ENCODE measurements around the gene ZNF814.
"Not testable (repeated sequence)": the region's sequence is repeated elsewhere in the genome, so short reads cannot be mapped to it uniquely, and the experiment has no call there.

ZNF814 gene

GRCh38 chr19:57849666-57850473, 39.0 kb downstream of the ZNF814 start, which contains the start of gene ZNF587:
TSS of gene ZNF587 (plus strand) at chr19:57849859. CDS start at chr19:57850039, 180 bp downstream.
- not testable (repeated sequence) for H3K9me3 ChIP-seq (ENCODE audit: low read depth, low read length); H3K27ac ChIP-seq
- TF ChIP-seq POLR2AphosphoS5 (IDR thresholded peaks at IDR 0.05; ENCODE audit: borderline replicate concordance, low read depth, low read length) = peak; percentile 54
- Histone ChIP-seq H3K36me3 (ENCODE audit: insufficient read depth, low read length) (peaks cover 34% of the 10 kb centered on the region), H3K9ac (ENCODE audit: insufficient read length) (peak within 1 kb of the TSS; percentile 82), H3K4me3 (peak within 1 kb of the TSS; percentile 83)
- peak; percentile 66 for DNase-seq (ENCODE audit: low read depth, low spot score)

- not testable (repeated sequence) for H3K27ac ChIP-seq
Observed at GRCh38 chr19:57849162-57849665, 39.6 kb downstream of the ZNF814 start.

GRCh38 chr19:57847164-57847563, 41.7 kb downstream of the ZNF814 start:
- not testable (repeated sequence) for H3K4me3 ChIP-seq; H3K9ac ChIP-seq (ENCODE audit: insufficient read length); H3K9me3 ChIP-seq (ENCODE audit: low read depth, low read length); H3K27ac ChIP-seq; DNase-seq (ENCODE audit: low read depth, low spot score)
- peaks cover 33% of the 10 kb centered on the region for H3K36me3 ChIP-seq (ENCODE audit: insufficient read depth, low read length)

More at GRCh38 chr19:57849162-57849665, 39.6 kb downstream of the ZNF814 start:
- peak overlapping the region; percentile 83 for H3K4me3 ChIP-seq
- H3K9me3 ChIP-seq (ENCODE audit: low read depth, low read length); DNase-seq (ENCODE audit: low read depth, low spot score); H3K9ac ChIP-seq (ENCODE audit: insufficient read length): not testable (repeated sequence)
- peaks cover 35% of the 10 kb centered on the region for H3K36me3 ChIP-seq (ENCODE audit: insufficient read depth, low read length)

GRCh38 chr19:57841122-57841763, 47.6 kb downstream of the ZNF814 start:
- Histone ChIP-seq H3K4me3 (no peak overlapping the region), H3K27ac (no peak overlapping the region), H3K9ac (ENCODE audit: insufficient read length) (no peak overlapping the region), H3K36me3 (ENCODE audit: insufficient read depth, low read length) (peaks cover 55% of the 10 kb centered on the region), H3K9me3 (ENCODE audit: low read depth, low read length) (no peaks in the 10 kb centered on the region)
- DNase-seq (ENCODE audit: low read depth, low spot score) = no peak
- TF ChIP-seq EZH2 (IDR thresholded peaks at IDR 0.05) = no peak
- no peak for TF ChIP-seq POLR2AphosphoS5 (IDR thresholded peaks at IDR 0.05; ENCODE audit: borderline replicate concordance, low read depth, low read length)
- no peak for TF ChIP-seq FOXP2 (optimal IDR thresholded peaks at IDR 0.05; ENCODE audit: control extremely low read depth, extremely low read length, insufficient read depth)

GRCh38 chr19:57838622-57839191, 50.1 kb downstream of the ZNF814 start:
- not testable (repeated sequence) for H3K4me3 ChIP-seq; DNase-seq (ENCODE audit: low read depth, low spot score); H3K27ac ChIP-seq; H3K9me3 ChIP-seq (ENCODE audit: low read depth, low read length); H3K9ac ChIP-seq (ENCODE audit: insufficient read length)
- peaks cover 43% of the 10 kb centered on the region for H3K36me3 ChIP-seq (ENCODE audit: insufficient read depth, low read length)

- not testable (repeated sequence) for DNase-seq (ENCODE audit: low read depth, low spot score); H3K9ac ChIP-seq (ENCODE audit: insufficient read length); H3K4me3 ChIP-seq; H3K27ac ChIP-seq; H3K9me3 ChIP-seq (ENCODE audit: low read depth, low read length)
- peaks cover 29% of the 10 kb centered on the region for H3K36me3 ChIP-seq (ENCODE audit: insufficient read depth, low read length)
Observed at GRCh38 chr19:57836991-57837390, 51.8 kb downstream of the ZNF814 start.

- no peak within 1 kb of the TSS for H3K9ac ChIP-seq (ENCODE audit: insufficient read length)
- TF ChIP-seq FOXP2 (optimal IDR thresholded peaks at IDR 0.05; ENCODE audit: control extremely low read depth, extremely low read length, insufficient read depth) = no peak
- no peak for TF ChIP-seq EZH2 (IDR thresholded peaks at IDR 0.05)
- no peak for TF ChIP-seq POLR2AphosphoS5 (IDR thresholded peaks at IDR 0.05; ENCODE audit: borderline replicate concordance, low read depth, low read length)
Observed at GRCh38 chr19:57830071-57830602, 58.7 kb downstream of the ZNF814 start, which contains the start of gene ZNF587B. TSS of gene ZNF587B (plus strand) at chr19:57830299. CDS start at chr19:57830529, 230 bp downstream.

GRCh38 chr19:57829316-57829715, 59.5 kb downstream of the ZNF814 start:
- Histone ChIP-seq H3K9ac (ENCODE audit: insufficient read length) (no peak overlapping the region), H3K9me3 (ENCODE audit: low read depth, low read length) (no peaks in the 10 kb centered on the region), H3K27ac (no peak overlapping the region), H3K36me3 (ENCODE audit: insufficient read depth, low read length) (peaks cover 40% of the 10 kb centered on the region), H3K4me3 (no peak overlapping the region)
- no peak for TF ChIP-seq POLR2AphosphoS5 (IDR thresholded peaks at IDR 0.05; ENCODE audit: borderline replicate concordance, low read depth, low read length)
- no peak for TF ChIP-seq FOXP2 (optimal IDR thresholded peaks at IDR 0.05; ENCODE audit: control extremely low read depth, extremely low read length, insufficient read depth)
- TF ChIP-seq EZH2 (IDR thresholded peaks at IDR 0.05) = no peak
- DNase-seq (ENCODE audit: low read depth, low spot score) = no peak

More at GRCh38 chr19:57830071-57830602, 58.7 kb downstream of the ZNF814 start, which contains the start of gene ZNF587B:
- no peak for DNase-seq (ENCODE audit: low read depth, low spot score)
- Histone ChIP-seq H3K4me3 (no peak within 1 kb of the TSS), H3K27ac (0 out of 2 replicates have a peak within 1 kb of the TSS, but pooled peaks have one; percentile 2), H3K9me3 (ENCODE audit: low read depth, low read length) (no peaks in the 10 kb centered on the region), H3K36me3 (ENCODE audit: insufficient read depth, low read length) (peaks cover 33% of the 10 kb centered on the region)
